HepG2 (cell line): Measurements from ENCODE around the gene BIRC5. TPM values are rescaled to one million over a fixed set of nuclear protein-coding genes. Genes with fewer than 3 reads are reported as not detected.

Source experiments
- CREB3 ChIP-seq: sonication (generic); formaldehyde crosslinking; IDR thresholded peaks from 2 replicates; pipeline ENCODE4 v1.5.0; 2020; ENCODE audit warnings: missing genetic modification reagents
- E2F5 ChIP-seq: sonication (generic); formaldehyde crosslinking; conservative IDR thresholded peaks from 2 replicates; pipeline ENCODE4 v1.4.0; 2020; ENCODE audit warnings: missing genetic modification reagents
- FIP1L1 ChIP-seq: fragments of 200-400 bp; formaldehyde crosslinking; IDR thresholded peaks from 2 replicates; pipeline ENCODE4 v1.6.1; 2018; ENCODE audit warnings: low read depth, mild to moderate bottlenecking, low read length, moderate library complexity, borderline replicate concordance; ENCODE audit not compliant: insufficient read depth
- GPN1 ChIP-seq: sonication (generic); formaldehyde crosslinking; IDR thresholded peaks from 2 replicates; pipeline ENCODE4 v1.5.1; 2020; ENCODE audit warnings: missing genetic modification reagents, borderline replicate concordance
- HNF4A ChIP-seq: sonication (generic); formaldehyde crosslinking; IDR thresholded peaks from 2 replicates; pipeline ENCODE4 v1.4.0; 2020; ENCODE audit warnings: missing genetic modification reagents
- IKZF1 ChIP-seq: fragments of 450-650 bp; IDR thresholded peaks from 2 replicates; pipeline ENCODE4 v1.7.1; 2016
- PAF1 ChIP-seq: IDR thresholded peaks from 2 replicates; pipeline ENCODE4 v1.6.1; 2016; ENCODE audit warnings: missing genetic modification reagents, missing compliant biosample characterization
- POGZ ChIP-seq: sonication (generic); formaldehyde crosslinking; IDR thresholded peaks from 2 replicates; pipeline ENCODE4 v1.4.0; 2020; ENCODE audit warnings: mild to moderate bottlenecking, missing genetic modification reagents
- RBM22 ChIP-seq: fragments of 200-400 bp; formaldehyde crosslinking; optimal IDR thresholded peaks from 2 replicates; pipeline ENCODE3; 2017; ENCODE audit warnings: mild to moderate bottlenecking, low read length, moderate library complexity
- SALL2 ChIP-seq: sonication (generic); formaldehyde crosslinking; IDR thresholded peaks from 2 replicates; pipeline ENCODE4 v1.8.1; 2023; ENCODE audit warnings: mild to moderate bottlenecking, missing genetic modification reagents, inconsistent platforms
- SMARCE1 ChIP-seq: fragments of 450-650 bp; IDR thresholded peaks from 2 replicates; pipeline ENCODE4 v1.6.1; 2017; ENCODE audit warnings: borderline replicate concordance
- SRF ChIP-seq: IDR thresholded peaks from 2 replicates; pipeline ENCODE4 v1.6.1; 2011; ENCODE audit warnings: mild to moderate bottlenecking, low read depth, low read length, moderate library complexity
- ZFP90 ChIP-seq: sonication (generic); formaldehyde crosslinking; IDR thresholded peaks from 2 replicates; pipeline ENCODE4 v1.8.0; 2022; ENCODE audit warnings: missing genetic modification reagents, mild to moderate bottlenecking, inconsistent platforms, borderline replicate concordance
- ZMAT3 ChIP-seq: sonication (generic); formaldehyde crosslinking; conservative IDR thresholded peaks from 2 replicates; pipeline ENCODE4 v1.7.0; 2021; ENCODE audit warnings: missing genetic modification reagents
- ZNF121 ChIP-seq: sonication (generic); formaldehyde crosslinking; IDR thresholded peaks from 2 replicates; pipeline ENCODE4 v1.5.0; 2020; ENCODE audit warnings: mild to moderate bottlenecking, missing genetic modification reagents
- ZNF230 ChIP-seq: sonication (generic); formaldehyde crosslinking; IDR thresholded peaks from 2 replicates; pipeline ENCODE4 v1.4.0; 2020; ENCODE audit warnings: mild to moderate bottlenecking, missing genetic modification reagents
- ZNF292 ChIP-seq: sonication (generic); formaldehyde crosslinking; IDR thresholded peaks from 2 replicates; pipeline ENCODE4 v1.8.1; 2022; ENCODE audit warnings: mild to moderate bottlenecking, low read depth, missing genetic modification reagents, borderline replicate concordance
- ZNF552 ChIP-seq: sonication (generic); formaldehyde crosslinking; IDR thresholded peaks from 2 replicates; pipeline ENCODE4 v1.9.0; 2022; ENCODE audit warnings: missing genetic modification reagents, mild to moderate bottlenecking, borderline replicate concordance
- ZNF607 ChIP-seq: sonication (generic); formaldehyde crosslinking; IDR thresholded peaks from 2 replicates; pipeline ENCODE4 v1.5.1; 2020; ENCODE audit warnings: missing genetic modification reagents, mild to moderate bottlenecking, borderline replicate concordance
- ZNF766 ChIP-seq: sonication (generic); formaldehyde crosslinking; IDR thresholded peaks from 2 replicates; pipeline ENCODE4 v1.5.0; 2020; ENCODE audit warnings: missing genetic modification reagents, borderline replicate concordance
- polyA plus RNA-seq, 8 experiments: library from polyadenylated mRNA; depleted of rRNA in 3 of 8; stranded (reverse) in 7 of 8; unstranded in 1 of 8; fragments of >200 nt; fragmentation: Illumina TruSeq in 4 of 8; extraction: Trizol in 4 of 8; gene quantifications; 2 replicates each; pipeline versions ENCODE4 v1.2.1 to v1.2.3, GENCODE V29; 2011 to 2016; ENCODE audit warnings: low read depth in 4 of 8, missing spikeins in 1 of 8, mixed read lengths in 1 of 8; ENCODE audit not compliant: insufficient read depth in 1 of 8
- total RNA-seq, 5 experiments: library from RNA; depleted of rRNA; stranded (reverse); fragments of >200 nt; fragmentation: Illumina TruSeq; extraction: Trizol; gene quantifications; 2 replicates each; pipeline ENCODE4 v1.2.3, GENCODE V29; 2016; ENCODE audit warnings: low read depth in 1 of 5
- TF ChIP-seq, protein P1 (sequence below): sonication (generic); formaldehyde crosslinking; IDR thresholded peaks from 2 replicates; pipeline ENCODE4 v1.8.0; 2022; ENCODE audit warnings: low read depth, missing genetic modification reagents
- TF ChIP-seq, protein P2 (sequence below): sonication (generic); formaldehyde crosslinking; IDR thresholded peaks from 2 replicates; pipeline ENCODE4 v1.5.1; 2020; ENCODE audit warnings: mild to moderate bottlenecking, missing genetic modification reagents, moderate library complexity
- TF ChIP-seq, protein P3 (sequence below): sonication (generic); formaldehyde crosslinking; IDR thresholded peaks from 2 replicates; pipeline ENCODE4 v1.4.0; 2020; ENCODE audit warnings: mild to moderate bottlenecking, missing genetic modification reagents

BIRC5 gene
- total and polyA plus RNA-seq, 2 of the 13 experiments (the other 11 are each of a cell fraction or from before 2014, with no cell fraction given) = 30.3 to 135 TPM

GRCh38 chr17:78250891-78251772 is 37.1 kb downstream of the BIRC5 start (continued):
- no peak for TF ChIP-seq RBM22
- TF ChIP-seq CREB3 (CRISPR knock-in tag) = no peak
- TF ChIP-seq ZNF766 (CRISPR knock-in tag) = no peak
- TF ChIP-seq ZNF607 (CRISPR knock-in tag) = peak; percentile 28; the same call in 1 of the 2 replicates
- TF ChIP-seq, protein P1, sequence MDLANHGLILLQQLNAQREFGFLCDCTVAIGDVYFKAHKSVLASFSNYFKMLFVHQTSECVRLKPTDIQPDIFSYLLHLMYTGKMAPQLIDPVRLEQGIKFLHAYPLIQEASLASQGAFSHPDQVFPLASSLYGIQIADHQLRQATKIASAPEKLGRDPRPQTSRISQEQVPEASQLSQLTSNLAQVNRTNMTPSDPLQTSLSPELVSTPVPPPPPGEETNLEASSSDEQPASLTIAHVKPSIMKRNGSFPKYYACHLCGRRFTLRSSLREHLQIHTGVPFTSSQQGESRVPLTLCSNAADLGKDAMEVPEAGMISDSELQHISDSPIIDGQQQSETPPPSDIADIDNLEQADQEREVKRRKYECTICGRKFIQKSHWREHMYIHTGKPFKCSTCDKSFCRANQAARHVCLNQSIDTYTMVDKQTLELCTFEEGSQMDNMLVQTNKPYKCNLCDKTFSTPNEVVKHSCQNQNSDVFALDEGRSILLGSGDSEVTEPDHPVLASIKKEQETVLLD (CRISPR knock-in tag) = no peak
- no peak for TF ChIP-seq ZNF121 (CRISPR knock-in tag)
- peak; percentile 59; the same call in 1 of the 2 replicates for TF ChIP-seq POGZ (CRISPR knock-in tag)
- TF ChIP-seq ZNF230 = no peak
- TF ChIP-seq SALL2 (CRISPR knock-in tag) = peak; percentile 74; the same call in 1 of the 2 replicates
- TF ChIP-seq ZNF292 (CRISPR knock-in tag) = no peak
- TF ChIP-seq HNF4A (CRISPR knock-in tag) = no peak
- 0 out of 2 replicates have a peak, but pooled peaks have one; percentile 43 for TF ChIP-seq ZMAT3 (CRISPR knock-in tag)
- TF ChIP-seq PAF1 (CRISPR knock-in tag) = no peak
- TF ChIP-seq SRF = no peak
- TF ChIP-seq E2F5 = peak; percentile 59; the same call in 1 of the 2 replicates
- TF ChIP-seq ZFP90 = peak; percentile 73; the same call in 1 of the 2 replicates
- TF ChIP-seq IKZF1 = no peak
- TF ChIP-seq, protein P2, sequence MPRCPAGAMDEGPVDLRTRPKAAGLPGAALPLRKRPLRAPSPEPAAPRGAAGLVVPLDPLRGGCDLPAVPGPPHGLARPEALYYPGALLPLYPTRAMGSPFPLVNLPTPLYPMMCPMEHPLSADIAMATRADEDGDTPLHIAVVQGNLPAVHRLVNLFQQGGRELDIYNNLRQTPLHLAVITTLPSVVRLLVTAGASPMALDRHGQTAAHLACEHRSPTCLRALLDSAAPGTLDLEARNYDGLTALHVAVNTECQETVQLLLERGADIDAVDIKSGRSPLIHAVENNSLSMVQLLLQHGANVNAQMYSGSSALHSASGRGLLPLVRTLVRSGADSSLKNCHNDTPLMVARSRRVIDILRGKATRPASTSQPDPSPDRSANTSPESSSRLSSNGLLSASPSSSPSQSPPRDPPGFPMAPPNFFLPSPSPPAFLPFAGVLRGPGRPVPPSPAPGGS = no peak
- no peak for TF ChIP-seq SMARCE1
- TF ChIP-seq ZNF552 (CRISPR knock-in tag) = no peak
- no peak for TF ChIP-seq GPN1
- TF ChIP-seq FIP1L1 = no peak
- TF ChIP-seq, protein P3, sequence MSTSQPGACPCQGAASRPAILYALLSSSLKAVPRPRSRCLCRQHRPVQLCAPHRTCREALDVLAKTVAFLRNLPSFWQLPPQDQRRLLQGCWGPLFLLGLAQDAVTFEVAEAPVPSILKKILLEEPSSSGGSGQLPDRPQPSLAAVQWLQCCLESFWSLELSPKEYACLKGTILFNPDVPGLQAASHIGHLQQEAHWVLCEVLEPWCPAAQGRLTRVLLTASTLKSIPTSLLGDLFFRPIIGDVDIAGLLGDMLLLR (CRISPR knock-in tag) = no peak
